GM18526 (cell line): ENCODE measurements around the gene PHOX2A.

Experiments used
- POLR2A ChIP-seq: IDR thresholded peaks from 3 replicates; pipeline ENCODE4 v1.6.1; 2011; ENCODE audit not compliant: insufficient read length; ENCODE audit errors: extremely low read depth

The PHOX2A gene

GRCh38 chr11:72238492-72239312 lies 5.3 kb downstream of the PHOX2A start:
- TF ChIP-seq POLR2A: no peak

GRCh38 chr11:72238040-72238450 lies 5.9 kb downstream of the PHOX2A start:
- no peak for TF ChIP-seq POLR2A

- TF ChIP-seq POLR2A: no peak
Measured at GRCh38 chr11:72237112-72237931, 6.7 kb downstream of the PHOX2A start.

- TF ChIP-seq POLR2A: no peak
Measured at GRCh38 chr11:72236774-72237111, 7.2 kb downstream of the PHOX2A start.

- TF ChIP-seq POLR2A: no peak
Measured at GRCh38 chr11:72236083-72236697, 7.8 kb downstream of the PHOX2A start.

DNA sequence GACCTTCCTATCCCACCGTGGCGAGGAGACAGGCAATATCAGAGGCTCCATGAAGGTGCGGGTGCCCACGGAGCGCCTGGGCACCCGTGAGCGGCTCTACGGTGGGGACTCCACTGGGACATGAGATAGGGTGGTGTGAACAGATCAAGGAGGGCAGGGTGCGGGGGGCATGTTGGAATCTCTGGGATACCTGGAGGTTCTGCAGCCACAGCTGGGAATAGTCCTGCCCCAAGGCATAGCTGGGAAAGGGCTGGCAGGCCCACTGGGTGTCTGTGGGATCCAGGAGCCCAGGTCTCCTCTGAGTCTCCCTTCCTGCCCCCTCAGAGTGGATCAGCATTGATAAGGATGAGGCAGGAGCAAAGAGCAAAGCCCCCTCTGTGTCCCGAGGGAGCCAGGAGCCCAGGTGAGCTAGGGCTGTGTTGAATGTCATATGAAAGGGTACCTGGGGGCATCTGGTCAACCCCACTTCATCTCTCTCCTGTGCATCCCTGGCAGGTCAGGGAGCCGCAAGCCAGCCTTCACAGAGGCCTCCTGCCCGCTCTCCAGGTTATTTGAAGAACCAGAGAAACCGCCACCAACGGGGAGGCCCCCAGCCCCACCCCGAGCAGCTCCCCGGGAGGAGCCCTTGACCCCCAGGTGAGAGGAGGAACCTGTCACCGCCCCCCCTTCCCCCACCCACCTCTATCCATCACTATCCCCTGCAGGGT lies 8.5 kb downstream of the PHOX2A start:
- TF ChIP-seq POLR2A: no peak

GRCh38 chr11:72234920-72235319 lies 9.1 kb downstream of the PHOX2A start:
- no peak for TF ChIP-seq POLR2A

DNA sequence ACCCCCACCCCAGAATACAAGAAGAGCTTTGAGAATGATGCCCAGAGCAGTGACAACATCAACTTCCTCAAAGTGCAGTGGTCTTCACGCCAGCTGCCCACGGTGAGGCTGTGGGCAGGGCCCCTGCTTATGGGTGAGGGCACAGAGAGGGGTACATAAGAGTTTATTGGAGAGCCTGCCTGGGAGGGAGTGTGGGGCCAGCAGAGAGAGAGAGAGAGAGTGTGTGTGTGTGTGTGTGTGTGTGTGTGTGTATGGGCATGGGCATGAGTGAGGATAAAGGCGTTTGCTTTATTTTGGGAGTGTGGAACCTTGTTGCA lies 9.5 kb downstream of the PHOX2A start:
- no peak for TF ChIP-seq POLR2A

- no peak for TF ChIP-seq POLR2A
Measured at GRCh38 chr11:72233773-72234513, 10.0 kb downstream of the PHOX2A start.

GRCh38 chr11:72233056-72233772 lies 10.8 kb downstream of the PHOX2A start:
- no peak for TF ChIP-seq POLR2A

DNA sequence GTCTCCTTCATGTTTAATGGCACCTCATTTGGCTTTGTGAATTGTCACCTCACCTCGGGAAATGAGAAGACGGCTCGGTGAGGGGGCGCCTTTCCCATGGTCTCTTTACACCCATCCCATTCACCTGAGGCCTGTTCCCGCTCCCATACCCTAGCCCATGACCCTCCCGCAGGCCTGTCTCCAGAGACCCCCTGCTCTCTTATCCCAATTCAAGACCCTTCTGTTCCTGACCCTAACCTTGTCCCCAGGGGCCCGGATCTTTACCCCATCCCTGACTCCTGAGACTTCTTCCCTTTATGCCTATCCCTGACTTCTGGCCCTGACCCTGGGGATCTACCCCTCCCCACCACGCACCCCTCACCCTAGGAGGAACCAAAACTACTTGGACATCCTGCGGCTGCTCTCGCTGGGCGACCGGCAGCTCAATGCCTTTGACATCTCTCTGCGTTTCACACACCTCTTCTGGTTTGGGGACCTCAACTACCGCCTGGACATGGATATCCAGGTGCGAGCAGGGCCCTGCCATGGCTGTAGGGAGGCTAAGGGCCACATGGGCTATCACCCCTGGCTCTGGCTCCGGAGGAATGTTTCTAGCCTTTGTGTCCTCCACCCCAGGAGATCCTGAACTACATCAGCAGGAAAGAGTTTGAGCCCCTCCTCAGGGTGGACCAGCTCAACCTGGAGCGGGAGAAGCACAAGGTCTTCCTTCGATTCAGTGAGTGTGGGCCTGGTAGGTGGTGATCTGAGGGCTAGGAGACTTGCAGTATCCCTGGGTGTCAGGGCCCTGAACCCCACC lies 11.5 kb downstream of the PHOX2A start:
- TF ChIP-seq POLR2A: no peak

DNA sequence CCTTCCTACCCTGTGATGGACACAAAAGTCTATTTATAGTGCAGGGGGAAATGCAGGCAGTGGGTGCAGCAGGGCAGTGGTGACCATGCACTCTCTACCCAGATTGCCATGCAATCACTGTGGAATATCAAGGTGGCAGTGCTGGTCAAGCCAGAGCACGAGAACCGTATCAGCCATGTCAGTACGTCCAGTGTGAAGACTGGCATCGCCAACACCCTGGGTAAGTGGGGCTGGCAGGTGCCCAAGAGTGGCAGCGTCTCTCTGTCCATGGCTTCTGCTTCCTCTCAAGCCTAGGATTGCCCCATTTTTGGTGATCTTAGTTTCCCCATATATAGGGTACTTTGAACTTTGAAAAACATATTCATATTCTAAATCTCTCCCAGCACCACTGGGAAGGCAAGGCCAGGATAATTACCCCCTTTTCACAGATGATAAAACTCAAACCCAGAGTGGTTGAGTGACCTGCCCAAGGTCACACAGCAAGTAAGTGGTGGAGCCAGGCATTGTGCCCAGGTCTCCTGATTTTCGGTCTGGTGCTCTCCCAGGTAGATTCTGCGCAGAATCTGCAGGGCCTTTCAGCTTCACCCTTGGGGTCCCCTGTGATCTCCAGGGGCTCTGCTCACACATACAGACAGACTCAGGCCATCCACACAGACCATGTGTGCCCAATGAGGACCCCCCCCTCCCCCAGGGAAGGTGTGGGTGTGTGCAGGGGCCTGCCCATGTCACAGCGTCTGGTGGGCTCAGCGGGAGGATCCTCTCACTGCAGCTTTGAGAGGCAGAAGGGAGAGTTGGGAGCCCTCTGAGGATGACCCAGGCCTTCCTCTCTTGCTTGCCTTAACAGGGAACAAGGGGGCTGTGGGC lies 12.3 kb downstream of the PHOX2A start:
- TF ChIP-seq POLR2A: no peak
